HG03175 (cell line): ENCODE measurements around the gene BBS9.

Experiments used
- ATAC-seq: cut with Tn5 transposase; IDR thresholded peaks from one replicate; pipeline ENCODE4 v1.9.1; 2021; ENCODE audit warnings: mild to moderate bottlenecking, moderate library complexity; ENCODE audit not compliant: unreplicated experiment

BBS9 gene

GRCh38 chr7:33636359-33636758, 507.0 kb downstream of the BBS9 start:
- ATAC-seq, result no peak

GRCh38 chr7:33639552-33640197, 510.3 kb downstream of the BBS9 start:
- no peak for ATAC-seq

- ATAC-seq, result no peak
Measured at GRCh38 chr7:33640741-33641140, 511.4 kb downstream of the BBS9 start.

GRCh38 chr7:33642312-33642711, 512.9 kb downstream of the BBS9 start:
- ATAC-seq, result no peak

GRCh38 chr7:33643530-33643929, 514.2 kb downstream of the BBS9 start:
- no peak for ATAC-seq

GRCh38 chr7:33644489-33644888, 515.1 kb downstream of the BBS9 start:
- ATAC-seq, result no peak

- no peak for ATAC-seq
Measured at GRCh38 chr7:33645104-33645503, 515.7 kb downstream of the BBS9 start.

- no peak for ATAC-seq
Measured at GRCh38 chr7:33646166-33646565, 516.8 kb downstream of the BBS9 start.

- ATAC-seq, result no peak
Measured at GRCh38 chr7:33646891-33647391, 517.6 kb downstream of the BBS9 start.

GRCh38 chr7:33649476-33650441, 520.4 kb downstream of the BBS9 start:
- ATAC-seq, result no peak

- ATAC-seq, result no peak
Measured at GRCh38 chr7:33650828-33651227, 521.5 kb downstream of the BBS9 start.

- ATAC-seq, result no peak
Measured at GRCh38 chr7:33651998-33652515, 522.7 kb downstream of the BBS9 start.

GRCh38 chr7:33654676-33655075, 525.3 kb downstream of the BBS9 start:
- no peak for ATAC-seq
